Spleen (tissue), 11 donors: Measurements from ENCODE around the gene PINK1. TPM values are rescaled to one million over a fixed set of nuclear protein-coding genes. Genes with fewer than 3 reads are reported as not detected.

Experiments
- DNase-seq: peaks from one replicate; pipeline ENCODE4 v3.0.0-alpha.2; 2020
- H3K27ac ChIP-seq, 8 donors: fragments of 200-600 bp; sonication (generic) in 7 of 8; 1 replicate in 4 of 8; 2 replicates in 4 of 8; pipeline versions ENCODE4 v1.5.0 to v1.8.0; 2016 to 2021; ENCODE audit warnings: inconsistent platforms in 4 of 8, mild to moderate bottlenecking in 4 of 8, moderate library complexity in 1 of 8
- H3K27me3 ChIP-seq, 7 donors: fragments of 200-600 bp; sonication (generic) in 6 of 7; replicated peaks in 1 of 7; 1 replicate in 4 of 7; 2 replicates in 3 of 7; pipeline versions ENCODE4 v1.5.0 to v1.8.0; 2016 to 2021; ENCODE audit warnings: inconsistent platforms in 3 of 7, mild to moderate bottlenecking in 1 of 7
- H3K36me3 ChIP-seq, 6 donors: fragments of 200-600 bp; sonication (generic) in 5 of 6; 1 replicate in 4 of 6; 2 replicates in 2 of 6; pipeline versions ENCODE4 v1.5.0 to v1.8.0; 2016 to 2021; ENCODE audit warnings: inconsistent platforms in 2 of 6
- H3K4me1 ChIP-seq, 6 donors: fragments of 200-600 bp; sonication (generic) in 5 of 6; 1 replicate in 3 of 6; 2 replicates in 3 of 6; pipeline versions ENCODE4 v1.5.0 to v1.8.0; 2016 to 2021; ENCODE audit warnings: inconsistent platforms in 3 of 6
- H3K4me3 ChIP-seq, 8 donors: fragments of 200-600 bp; sonication (generic) in 7 of 8; 1 replicate in 4 of 8; 2 replicates in 4 of 8; pipeline versions ENCODE4 v1.5.0 to v1.8.0; 2016 to 2021; ENCODE audit warnings: inconsistent platforms in 4 of 8, mild to moderate bottlenecking in 4 of 8, moderate library complexity in 2 of 8
- H3K9me3 ChIP-seq, 8 donors: fragments of 200-600 bp; sonication (generic) in 7 of 8; 1 replicate in 4 of 8; 2 replicates in 4 of 8; pipeline versions ENCODE4 v1.5.0 to v1.8.0; 2016 to 2021; ENCODE audit warnings: inconsistent platforms in 4 of 8
- CTCF ChIP-seq, 11 experiments: fragments of 200-600 bp in 7 of 11; fragments of 450-650 bp in 4 of 11; sonication (generic) in 4 of 11; IDR thresholded peaks in 8 of 11; conservative IDR thresholded peaks in 3 of 11; 1 replicate in 7 of 11; 2 replicates in 4 of 11; pipeline versions ENCODE4 v1.4.0 to v1.8.0; 2016 to 2021; ENCODE audit warnings: antibody characterized with exemption in 11 of 11, inconsistent platforms in 4 of 11, mild to moderate bottlenecking in 1 of 11
- POLR2A ChIP-seq, 3 donors: fragments of 450-650 bp; IDR thresholded peaks; one replicate each; pipeline ENCODE4 v1.5.1; 2017; ENCODE audit warnings: antibody characterized with exemption in 3 of 3, mild to moderate bottlenecking in 1 of 3
- POLR2AphosphoS5 ChIP-seq, 3 donors: sonication (generic); formaldehyde crosslinking; IDR thresholded peaks; one replicate each; pipeline ENCODE4 v1.5.1; 2017; ENCODE audit warnings: antibody characterized with exemption in 3 of 3
- WGBS, 5 donors: extraction: QIAGEN DNeasy Blood & Tissue Kit in 3 of 5; methylation state at CpG; one replicate each; pipeline versions ENCODE4 v1.1.5 to v1.1.7; 2013 to 2018; 5-methylcytosine and 5-hydroxymethylcytosine counted together
- intact Hi-C: fragments of 100-400 bp; cut with DNase I; formaldehyde crosslinking; loops from one replicate; pipeline ENCODE4 v1.15.0; 2023; ENCODE audit warnings: low total_unique reads
- polyA plus RNA-seq, 3 donors: library from polyadenylated mRNA; stranded (reverse); fragments of 200-250 nt; gene quantifications; one replicate each; pipeline ENCODE4 v1.2.1, GENCODE V29; 2013
- total RNA-seq, 7 donors: library from RNA; depleted of rRNA in 3 of 7; stranded (reverse); fragments of >200 nt in 3 of 7; fragmentation: NEBNext Ultra II Directional in 4 of 7; extraction: Animal tissue kit (Norgen Biotek cat#: 25700) in 4 of 7; gene quantifications; one replicate each; pipeline versions ENCODE4 v1.1.0 to v1.2.1, GENCODE V29; 2016 to 2021
- donor health status: healthy with polysubstance abuse.
- donor health status: DM: no; HTN: no; CAD: no; lungs with moderate emphysema.
- donor health status: DM: no; HTN: no; CAD: no.
- donor health status: Bipolar disorder and iron deficiency.
- donor health status: healthy.
- donor health status: DM: no; HTN: no; CAD: no.
- donor health status: DM: yes; HTN: yes; CAD: no.

PINK1 gene
- total and polyA plus RNA-seq, 10 donors: 20.3 to 73.4 (median 47.9) TPM

GRCh38 chr1:20689645-20690056 lies 56.4 kb downstream of the PINK1 start:
- TF ChIP-seq POLR2A (IDR thresholded peaks at IDR 0.05) (no peak), POLR2AphosphoS5 (IDR thresholded peaks at IDR 0.05) (no peak), CTCF (IDR thresholded peaks at IDR 0.05 in 8 of 11, conservative IDR thresholded peaks at IDR 0.05 in 3 of 11) (no peak)
- 74 to 92% (median 82%) methylated on average over 2 to 3 of the region's 3 CpGs for WGBS, 5 donors
- no peak for DNase-seq
- Histone ChIP-seq H3K27me3 (no peaks in the 10 kb centered on the region), H3K27ac (no peak overlapping the region), H3K4me3 (no peak overlapping the region), H3K4me1 (peaks cover 0 to 38% (median 14%) of the 10 kb centered on the region in 6 donors), H3K9me3 (peaks cover 0 to 3% (median 0%) of the 10 kb centered on the region in 8 donors), H3K36me3 (no peaks in the 10 kb centered on the region)
- intact Hi-C loops: no loop called here

GRCh38 chr1:20691872-20692271 lies 58.6 kb downstream of the PINK1 start:
- Histone ChIP-seq H3K27me3 (no peaks in the 10 kb centered on the region), H3K27ac (no peak overlapping the region), H3K4me1 (peaks cover 3 to 31% (median 14%) of the 10 kb centered on the region in 6 donors), H3K4me3 (no peak overlapping the region), H3K36me3 (no peaks in the 10 kb centered on the region), H3K9me3 (peaks cover 0 to 3% (median 0%) of the 10 kb centered on the region in 8 donors)
- 77 to 94% (median 88%) methylated on average over 1 of the region's 1 CpG for WGBS, 5 donors
- DNase-seq: no peak
- TF ChIP-seq CTCF (IDR thresholded peaks at IDR 0.05 in 8 of 11, conservative IDR thresholded peaks at IDR 0.05 in 3 of 11) (no peak), POLR2A (IDR thresholded peaks at IDR 0.05) (no peak), POLR2AphosphoS5 (IDR thresholded peaks at IDR 0.05) (no peak)
- intact Hi-C loops: no loop called here

GRCh38 chr1:20693623-20694022 lies 60.4 kb downstream of the PINK1 start:
- peaks cover 3 to 25% (median 12%) of the 10 kb centered on the region in 6 donors for H3K4me1 ChIP-seq
- no peaks in the 10 kb centered on the region for H3K27me3 ChIP-seq
- no peak overlapping the region for H3K4me3 ChIP-seq
- H3K27ac ChIP-seq: no peak overlapping the region
- TF ChIP-seq CTCF (IDR thresholded peaks at IDR 0.05 in 8 of 11, conservative IDR thresholded peaks at IDR 0.05 in 3 of 11) (no peak), POLR2AphosphoS5 (IDR thresholded peaks at IDR 0.05) (no peak), POLR2A (IDR thresholded peaks at IDR 0.05) (no peak)
- no peak for DNase-seq
- peaks cover 0 to 3% (median 0%) of the 10 kb centered on the region in 8 donors for H3K9me3 ChIP-seq
- 88 to 97% (median 90%) methylated on average over 2 of the region's 2 CpGs for WGBS, 5 donors
- intact Hi-C loops: no loop called here
- no peaks in the 10 kb centered on the region for H3K36me3 ChIP-seq

GRCh38 chr1:20695515-20695914 lies 62.3 kb downstream of the PINK1 start:
- no peak overlapping the region for H3K27ac ChIP-seq
- no peak for DNase-seq
- no peaks in the 10 kb centered on the region for H3K27me3 ChIP-seq
- intact Hi-C loops: no loop called here
- H3K9me3 ChIP-seq: peaks cover 0 to 3% (median 0%) of the 10 kb centered on the region in 8 donors
- peaks cover 3 to 19% (median 12%) of the 10 kb centered on the region in 6 donors for H3K4me1 ChIP-seq
- WGBS, 5 donors: 78 to 87% (median 82%) methylated on average over 10 of the region's 10 CpGs
- no peaks in the 10 kb centered on the region for H3K36me3 ChIP-seq
- H3K4me3 ChIP-seq: no peak overlapping the region
- TF ChIP-seq POLR2A (IDR thresholded peaks at IDR 0.05) (no peak), POLR2AphosphoS5 (IDR thresholded peaks at IDR 0.05) (no peak), CTCF (IDR thresholded peaks at IDR 0.05 in 8 of 11, conservative IDR thresholded peaks at IDR 0.05 in 3 of 11) (no peak)
